GM18870 (cell line): Measurements from ENCODE around the gene THAP4.

Source experiments
- ATAC-seq: cut with Tn5 transposase; IDR thresholded peaks from one replicate; pipeline ENCODE4 v1.9.1; 2021; ENCODE audit warnings: moderate library complexity; ENCODE audit not compliant: unreplicated experiment

THAP4 gene

GRCh38 chr2:241615041-241615440 lies 21.9 kb downstream of the THAP4 start:
- no peak for ATAC-seq

- no peak for ATAC-seq
Observed at GRCh38 chr2:241613017-241613780, 23.8 kb downstream of the THAP4 start.

GRCh38 chr2:241612156-241613016 lies 24.6 kb downstream of the THAP4 start:
- no peak for ATAC-seq

GRCh38 chr2:241611062-241611461 lies 25.9 kb downstream of the THAP4 start:
- no peak for ATAC-seq

- ATAC-seq = no peak
Observed at GRCh38 chr2:241609859-241610793, 26.8 kb downstream of the THAP4 start.

GRCh38 chr2:241608881-241609280 lies 28.1 kb downstream of the THAP4 start:
- no peak for ATAC-seq

GRCh38 chr2:241607162-241607885 lies 29.6 kb downstream of the THAP4 start:
- ATAC-seq = no peak

GRCh38 chr2:241606186-241606585 lies 30.8 kb downstream of the THAP4 start:
- ATAC-seq = no peak

- no peak for ATAC-seq
Observed at GRCh38 chr2:241603686-241604085, 33.3 kb downstream of the THAP4 start.

GRCh38 chr2:241602720-241603119 lies 34.2 kb downstream of the THAP4 start:
- ATAC-seq = no peak

- no peak for ATAC-seq
Observed at GRCh38 chr2:241601841-241602240, 35.1 kb downstream of the THAP4 start.

GRCh38 chr2:241599615-241600014 lies 37.3 kb downstream of the THAP4 start:
- no peak for ATAC-seq

GRCh38 chr2:241598487-241598886 lies 38.5 kb downstream of the THAP4 start:
- ATAC-seq = no peak

GRCh38 chr2:241598061-241598460 lies 38.9 kb downstream of the THAP4 start:
- ATAC-seq = no peak

- ATAC-seq = no peak
Observed at GRCh38 chr2:241597561-241597960, 39.4 kb downstream of the THAP4 start.

GRCh38 chr2:241595600-241596140 lies 41.3 kb downstream of the THAP4 start:
- ATAC-seq = no peak

- no peak for ATAC-seq
Observed at GRCh38 chr2:241593271-241593670, 43.7 kb downstream of the THAP4 start.

- no peak for ATAC-seq
Observed at GRCh38 chr2:241592126-241592845, 44.7 kb downstream of the THAP4 start.
